Posterior vena cava (tissue), 2 donors: ENCODE data around the gene DOCK8. TPM values are rescaled to one million over a fixed set of nuclear protein-coding genes. Genes with fewer than 3 reads are reported as not detected.
A peak's percentile ranks its signal among the peaks of the same experiment; 100 is the strongest.

ENCODE experiments used
- DNase-seq: peaks from one replicate; pipeline ENCODE4 v3.0.0-alpha.2; 2020; ENCODE audit warnings: low spot score
- intact Hi-C, 2 donors: fragments of 100-400 bp; cut with DNase I; formaldehyde crosslinking; loops; one replicate each; pipeline versions ENCODE4 v1.14.1 to v1.14.2; 2022 to 2023
- total RNA-seq, 2 donors: library from RNA; stranded (reverse); fragmentation: NEBNext Ultra II Directional; extraction: Animal tissue kit (Norgen Biotek cat#: 25700); gene quantifications; one replicate each; pipeline ENCODE4 v1.2.1, GENCODE V29; 2021
- donor health status: DM: yes; HTN: yes; CAD: no.
- donor health status: DM: yes; HTN: yes; CAD: no.

The DOCK8 gene
- total RNA-seq, 2 donors from 2014 or later, result 17.9 to 20.6 TPM

GRCh38 chr9:468766-469426 lies 254.2 kb downstream of the DOCK8 start:
- no peak for DNase-seq
- intact Hi-C loops, result no loop called here

GRCh38 chr9:469672-470551 lies 255.2 kb downstream of the DOCK8 start:
- DNase-seq, result peak; percentile 90
- intact Hi-C loops, result no loop called here

- intact Hi-C loops, result no loop called here
- peak; percentile 76 for DNase-seq
Measured at GRCh38 chr9:470552-471194, 256.0 kb downstream of the DOCK8 start.

DNA sequence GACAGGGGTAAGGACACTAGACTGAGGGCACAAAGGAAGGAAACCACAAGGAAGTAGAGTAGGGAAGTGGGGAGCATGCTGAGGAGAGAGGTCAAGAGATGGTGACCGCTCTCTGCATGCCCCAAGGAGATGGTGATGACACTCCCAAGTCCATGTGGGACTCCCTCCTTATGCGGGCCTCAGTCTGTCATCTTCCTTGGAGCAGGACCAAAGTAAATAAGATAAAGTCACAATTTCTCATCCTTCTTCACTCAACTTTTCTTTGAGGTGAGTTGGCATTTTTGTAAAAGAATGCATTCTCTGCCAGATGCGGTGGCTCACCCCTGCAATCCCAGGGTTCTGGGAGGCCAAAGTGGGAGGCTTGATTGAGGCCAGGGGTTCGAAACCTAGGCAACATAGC lies 256.7 kb downstream of the DOCK8 start:
- no peak for DNase-seq
- intact Hi-C loops, result no loop called here

DNA sequence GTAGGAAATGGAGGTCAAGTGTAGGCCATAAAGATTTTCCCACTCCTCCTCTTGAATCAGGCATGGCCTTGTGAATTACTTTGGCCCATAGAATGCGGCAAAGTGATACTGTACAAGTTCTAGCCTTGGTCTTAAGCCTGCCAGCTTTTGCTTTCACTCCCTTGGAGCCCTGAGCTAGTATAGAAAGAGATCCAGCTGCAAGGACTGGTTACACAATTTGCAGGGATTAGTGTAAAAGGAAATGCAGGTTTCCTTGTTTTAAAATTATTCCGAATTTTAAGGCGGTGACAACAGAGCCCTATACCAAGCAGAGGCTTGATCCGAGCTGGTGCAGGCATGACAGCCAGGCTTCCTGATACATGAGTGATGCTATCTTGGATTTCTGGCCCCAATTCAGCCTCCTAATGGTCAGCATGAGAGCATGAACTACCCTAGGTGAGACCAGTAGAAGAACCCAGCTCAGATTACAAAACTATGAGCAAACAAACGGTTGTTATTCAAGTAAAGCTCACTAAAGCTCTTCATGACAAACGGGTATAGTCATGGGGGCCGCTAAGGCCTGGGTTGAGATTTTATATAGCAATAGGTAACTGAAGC lies 257.9 kb downstream of the DOCK8 start:
- intact Hi-C loops, result no loop called here

GRCh38 chr9:477193-477592 lies 262.5 kb downstream of the DOCK8 start:
- intact Hi-C loops, result no loop called here
- no peak for DNase-seq

More for the DNA sequence above, 257.9 kb downstream of the DOCK8 start:
- DNase-seq, result no peak

DNA sequence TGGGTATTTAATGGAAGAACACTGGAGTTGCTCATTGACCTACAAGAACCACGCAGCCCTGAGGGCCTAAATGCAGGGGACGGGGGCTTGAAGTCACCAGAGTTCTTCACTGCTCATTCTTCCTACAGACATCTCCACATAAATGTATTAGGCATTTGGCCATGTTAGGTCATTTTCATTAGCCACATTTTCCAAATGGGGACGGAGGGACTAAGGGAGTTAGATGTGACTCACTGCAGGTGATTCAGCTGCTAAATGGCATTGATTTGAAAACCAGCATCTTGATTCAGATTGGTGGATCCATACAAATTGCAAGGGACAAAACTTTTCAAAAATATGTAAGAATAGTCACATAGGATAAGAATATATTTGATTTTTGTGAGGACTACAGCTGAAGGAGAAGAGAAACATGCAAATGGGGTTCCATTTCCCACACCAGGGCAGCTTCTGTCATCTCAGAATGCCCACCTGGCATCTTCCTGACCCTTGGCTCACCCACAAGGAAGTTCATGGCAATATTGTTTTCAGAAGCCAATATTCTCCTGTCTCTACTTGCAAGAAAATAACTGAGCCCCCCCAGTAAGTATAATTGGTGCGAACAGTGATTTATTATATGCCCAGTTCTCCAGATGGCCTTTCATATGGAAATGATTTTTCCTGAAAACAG lies 264.8 kb downstream of the DOCK8 start:
- intact Hi-C loops, result no loop called here
- DNase-seq, result no peak

DNA sequence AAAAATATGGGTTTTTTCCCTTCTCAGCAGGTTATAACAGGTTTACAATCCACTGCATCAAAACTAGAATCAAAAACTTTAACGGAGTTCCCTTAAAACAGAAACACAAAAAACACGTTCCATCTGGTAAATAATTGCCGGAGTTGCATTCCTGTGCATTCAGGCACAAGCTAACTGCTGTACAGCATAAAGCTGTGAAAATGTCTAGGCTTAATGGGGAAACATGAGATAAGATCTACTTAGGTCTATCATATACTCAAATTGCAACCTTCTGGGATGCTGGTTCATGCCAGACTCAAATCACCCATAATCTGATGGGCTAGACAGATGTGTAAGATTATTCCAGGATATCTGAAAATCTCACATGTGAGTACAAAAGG lies 265.3 kb downstream of the DOCK8 start:
- intact Hi-C loops, result no loop called here

GRCh38 chr9:482739-483138 lies 268.1 kb downstream of the DOCK8 start:
- intact Hi-C loops, result no loop called here
- no peak for DNase-seq

More for the DNA sequence above, 265.3 kb downstream of the DOCK8 start:
- DNase-seq, result no peak

DNA sequence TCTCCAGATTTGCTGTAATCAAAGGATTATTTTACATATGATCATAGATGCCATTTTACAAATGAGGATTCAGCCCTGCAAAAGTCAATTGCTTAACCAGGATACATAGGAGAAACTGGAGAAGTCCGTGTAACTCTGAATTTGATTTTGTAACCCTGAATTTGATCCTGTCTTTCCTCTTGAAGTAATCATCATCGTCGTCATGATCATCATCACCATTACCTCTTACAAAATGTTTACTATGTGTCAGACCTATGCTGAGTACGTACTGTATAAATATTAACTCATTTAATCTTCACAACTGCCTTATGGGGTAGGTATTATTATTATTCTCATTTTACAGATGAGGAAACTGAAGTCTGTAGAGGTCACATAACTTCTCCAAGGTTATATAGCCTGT lies 271.5 kb downstream of the DOCK8 start:
- intact Hi-C loops, result no loop called here
- DNase-seq, result no peak

DNA sequence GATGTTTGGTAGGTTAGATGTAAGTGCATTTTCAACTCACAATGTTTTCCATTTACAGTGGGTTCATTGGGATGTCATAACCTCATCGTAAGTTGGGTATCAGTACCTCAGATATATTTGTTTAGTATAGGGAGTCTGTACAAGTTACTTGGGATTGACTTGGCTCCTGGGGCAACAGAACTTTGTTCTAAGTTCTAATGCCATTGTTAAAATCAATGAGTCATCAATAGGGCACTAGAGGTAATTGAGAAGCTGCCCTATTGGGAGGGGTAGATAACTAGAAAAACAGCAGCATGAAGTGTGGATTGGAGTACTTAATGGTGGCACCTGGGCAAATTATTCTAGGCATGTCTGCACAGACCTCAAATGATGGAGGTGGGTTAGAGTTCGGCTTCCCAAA lies 272.8 kb downstream of the DOCK8 start:
- intact Hi-C loops, result no loop called here
- no peak for DNase-seq

- intact Hi-C loops, result no loop called here
- DNase-seq, result no peak
Measured at GRCh38 chr9:488448-488847, 273.8 kb downstream of the DOCK8 start.

GRCh38 chr9:489198-490197 lies 274.8 kb downstream of the DOCK8 start:
- DNase-seq, result no peak
- intact Hi-C loops, result no loop called here

GRCh38 chr9:494764-495163 lies 280.1 kb downstream of the DOCK8 start:
- intact Hi-C loops, result no loop called here
- no peak for DNase-seq

GRCh38 chr9:495739-496138 lies 281.1 kb downstream of the DOCK8 start:
- intact Hi-C loops, result no loop called here
- DNase-seq, result no peak

DNA sequence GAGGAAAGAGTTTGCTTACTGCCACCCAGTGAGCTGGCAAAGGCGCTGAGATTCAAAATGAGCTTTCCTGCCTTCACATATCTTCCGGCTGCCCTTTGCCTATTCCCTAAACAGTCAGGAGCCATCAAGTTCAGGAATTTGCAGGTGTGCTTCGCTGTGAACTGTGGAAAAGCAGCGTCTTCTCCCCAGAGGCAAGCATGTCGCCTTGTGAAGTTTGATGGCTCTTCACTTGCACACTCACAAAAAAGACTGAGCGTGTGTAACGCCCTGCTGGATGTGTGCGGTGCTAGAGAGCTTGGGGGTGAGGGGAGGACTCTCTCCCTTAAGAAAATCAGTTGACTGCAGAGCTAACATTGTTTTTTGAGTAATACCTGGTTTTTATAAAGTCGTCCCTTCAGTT lies 288.7 kb downstream of the DOCK8 start:
- no peak for DNase-seq
- intact Hi-C loops, result no loop called here

DNA sequence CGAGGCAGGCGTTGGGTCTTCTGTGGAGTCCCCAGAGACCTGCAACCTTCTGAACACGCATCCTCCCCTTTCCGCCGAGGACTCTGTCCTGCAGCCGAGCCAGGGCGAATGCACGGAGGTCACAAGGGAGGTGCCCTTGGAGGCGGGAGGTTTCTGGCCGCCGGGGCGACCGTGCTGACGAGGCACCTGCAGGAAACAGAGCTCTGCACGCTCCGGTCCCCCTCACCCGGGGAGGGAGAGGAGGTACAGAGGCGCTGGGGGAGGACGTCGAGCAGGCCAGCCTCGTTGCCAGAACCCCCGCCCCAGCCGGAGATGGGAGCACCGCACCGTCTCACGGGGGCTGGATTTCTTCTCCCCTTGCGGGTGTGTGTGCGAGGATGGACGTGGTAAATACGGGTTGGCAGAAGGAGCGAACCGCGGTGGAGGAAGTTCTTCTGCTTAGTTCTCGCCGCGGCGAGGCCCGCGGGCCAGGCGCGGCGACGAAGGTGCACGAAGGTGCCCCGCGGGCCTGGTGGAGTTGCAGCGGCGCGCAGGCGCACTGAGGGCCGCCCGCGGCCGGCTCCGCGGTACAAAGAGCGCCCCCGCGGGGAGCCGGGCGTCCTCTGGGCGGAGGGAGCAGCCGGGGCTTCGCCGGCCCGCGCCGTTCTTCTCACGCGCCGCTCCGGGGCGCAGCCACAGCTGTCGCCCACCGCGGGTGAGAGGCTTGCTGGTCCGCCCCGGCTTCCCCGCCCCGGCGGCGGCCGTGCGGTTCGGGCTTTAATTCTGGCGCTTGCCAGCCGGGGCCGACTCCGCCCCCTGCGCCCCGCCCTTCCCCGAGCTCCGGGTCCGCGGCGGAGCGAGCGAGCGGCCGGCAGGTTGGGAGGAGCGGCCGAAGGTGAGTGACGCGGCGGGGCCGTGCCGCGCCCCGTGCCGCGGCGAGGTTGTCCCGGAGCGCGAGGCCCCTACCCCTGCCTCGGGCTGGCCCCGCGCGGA lies 289.5 kb downstream of the DOCK8 start, which contains the start of gene KANK1:
KANK1 (plus strand) TSS at position 815 of the 972 bp plus-strand sequence.
- peak; percentile 88 for DNase-seq
- intact Hi-C loops, result no loop called here
